Loucy (cell line): ENCODE data around the gene ANP32E.

Source experiments
- EZH2phosphoT487 ChIP-seq: fragments of 200-600 bp; IDR thresholded peaks from 2 replicates; pipeline ENCODE4 v1.6.1; 2018; ENCODE audit warnings: antibody characterized with exemption, mild to moderate bottlenecking, moderate library complexity, borderline replicate concordance
- TF ChIP-seq, protein P1 (sequence below): fragments of 200-600 bp; sonication (generic); conservative IDR thresholded peaks from 2 replicates; pipeline ENCODE4 v1.5.1; 2014; ENCODE audit warnings: mild to moderate bottlenecking, antibody characterized with exemption, low read length

DNA sequence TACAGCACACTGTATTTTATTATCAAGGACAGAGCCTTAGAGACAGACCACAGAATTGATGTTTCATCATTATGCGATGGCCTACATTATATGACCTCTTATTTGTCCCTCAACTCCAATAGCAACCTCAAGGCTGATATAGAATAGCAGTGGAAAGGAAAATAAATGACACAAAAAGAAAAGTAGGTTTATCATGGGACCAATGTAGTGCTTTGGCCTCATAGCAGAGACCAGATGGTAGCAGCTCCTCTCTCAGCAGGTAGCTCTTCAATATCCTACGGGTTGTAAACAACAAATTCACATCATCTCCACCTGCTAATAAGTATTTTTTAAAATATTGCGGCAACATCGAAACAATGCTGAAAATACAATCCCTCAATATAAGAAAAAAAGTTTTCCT is 25.2 kb downstream of the ANP32E start:
- TF ChIP-seq, protein P1, sequence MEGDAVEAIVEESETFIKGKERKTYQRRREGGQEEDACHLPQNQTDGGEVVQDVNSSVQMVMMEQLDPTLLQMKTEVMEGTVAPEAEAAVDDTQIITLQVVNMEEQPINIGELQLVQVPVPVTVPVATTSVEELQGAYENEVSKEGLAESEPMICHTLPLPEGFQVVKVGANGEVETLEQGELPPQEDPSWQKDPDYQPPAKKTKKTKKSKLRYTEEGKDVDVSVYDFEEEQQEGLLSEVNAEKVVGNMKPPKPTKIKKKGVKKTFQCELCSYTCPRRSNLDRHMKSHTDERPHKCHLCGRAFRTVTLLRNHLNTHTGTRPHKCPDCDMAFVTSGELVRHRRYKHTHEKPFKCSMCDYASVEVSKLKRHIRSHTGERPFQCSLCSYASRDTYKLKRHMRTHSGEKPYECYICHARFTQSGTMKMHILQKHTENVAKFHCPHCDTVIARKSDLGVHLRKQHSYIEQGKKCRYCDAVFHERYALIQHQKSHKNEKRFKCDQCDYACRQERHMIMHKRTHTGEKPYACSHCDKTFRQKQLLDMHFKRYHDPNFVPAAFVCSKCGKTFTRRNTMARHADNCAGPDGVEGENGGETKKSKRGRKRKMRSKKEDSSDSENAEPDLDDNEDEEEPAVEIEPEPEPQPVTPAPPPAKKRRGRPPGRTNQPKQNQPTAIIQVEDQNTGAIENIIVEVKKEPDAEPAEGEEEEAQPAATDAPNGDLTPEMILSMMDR = no peak
- TF ChIP-seq EZH2phosphoT487 = no peak
